Stimulated activated CD8-positive, alpha-beta memory T cell treated with anti-CD3 and anti-CD28 coated beads, Interleukin-12 subunit alpha, Interleukin-12 subunit beta, amount 100 ng/mL, for 24 hours (primary cell): ENCODE data around the gene HNRNPD.
"Not testable (repeated sequence)": the region's sequence is repeated elsewhere in the genome, so short reads cannot be mapped to it uniquely, and the experiment has no call there.

ENCODE experiments used
- DNase-seq: peaks from one replicate; pipeline ENCODE4 v3.0.0-alpha.2; 2020; ENCODE audit errors: extremely low read depth

Gene HNRNPD

DNA sequence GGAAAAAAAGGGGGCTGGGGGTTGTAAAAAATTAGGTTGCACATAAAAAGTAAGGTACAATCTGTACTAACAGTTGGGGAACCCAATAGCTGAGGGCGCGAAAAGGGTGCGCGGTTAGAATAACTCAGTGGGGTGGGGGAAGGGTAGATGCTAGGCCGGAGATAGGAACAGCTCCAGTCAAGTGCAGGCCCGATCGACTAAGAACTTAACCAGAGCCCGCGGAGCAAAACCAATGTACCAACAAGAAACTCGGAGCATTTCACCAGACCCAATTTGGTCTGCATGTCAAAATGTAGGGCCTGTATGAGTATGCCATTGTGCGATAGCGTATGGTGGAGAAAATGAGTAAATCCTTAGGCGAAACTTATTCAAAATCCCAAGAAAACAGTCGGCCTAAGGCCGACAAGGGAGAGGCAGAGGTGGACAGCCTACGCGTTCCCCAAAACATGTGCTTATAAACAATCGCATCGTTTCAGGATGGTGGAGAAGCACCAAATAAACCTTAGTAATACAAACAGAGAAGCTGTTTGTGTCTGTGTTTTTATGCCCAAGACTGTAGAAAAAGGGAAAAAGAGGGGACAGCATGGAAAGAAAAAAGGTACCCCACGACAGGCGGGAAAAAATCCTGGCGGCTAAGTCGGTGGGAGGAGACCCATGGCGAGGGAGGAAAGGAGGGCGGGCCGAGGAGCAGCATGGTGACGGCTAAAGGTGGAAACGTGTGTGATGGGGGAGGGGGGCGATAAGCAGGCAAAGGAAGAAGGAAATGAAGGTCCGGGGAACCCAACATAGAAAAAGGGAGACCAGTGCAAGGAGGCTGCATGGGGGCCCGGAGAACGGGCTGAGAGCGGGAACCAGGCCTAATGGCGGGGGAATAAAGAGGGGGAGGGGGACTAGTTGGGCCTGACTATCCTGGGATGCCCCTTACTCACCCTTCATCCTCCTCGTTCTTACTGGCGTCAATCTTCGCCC, 990 bp downstream of the HNRNPD start:
- peak; percentile 60 for DNase-seq

DNA sequence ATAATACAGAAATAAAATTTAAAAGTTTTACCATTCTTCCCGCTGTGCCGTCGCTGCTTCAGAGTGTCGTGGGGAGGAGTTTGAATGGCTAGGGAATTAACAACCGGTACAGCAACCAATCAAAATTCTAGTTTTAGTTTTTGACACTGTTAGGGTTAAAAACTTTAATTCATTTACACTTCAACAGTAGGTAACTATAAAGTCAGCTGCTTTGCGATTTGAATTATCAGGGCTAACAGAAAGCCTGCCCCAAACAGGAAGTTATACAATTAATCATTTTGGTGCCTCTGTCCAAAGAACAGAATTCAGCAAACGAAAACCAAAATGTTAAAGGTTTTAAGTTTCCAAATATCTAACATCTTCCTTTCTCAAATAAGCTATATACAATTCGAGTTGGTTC, 2.3 kb downstream of the HNRNPD start:
- DNase-seq: no peak

DNA sequence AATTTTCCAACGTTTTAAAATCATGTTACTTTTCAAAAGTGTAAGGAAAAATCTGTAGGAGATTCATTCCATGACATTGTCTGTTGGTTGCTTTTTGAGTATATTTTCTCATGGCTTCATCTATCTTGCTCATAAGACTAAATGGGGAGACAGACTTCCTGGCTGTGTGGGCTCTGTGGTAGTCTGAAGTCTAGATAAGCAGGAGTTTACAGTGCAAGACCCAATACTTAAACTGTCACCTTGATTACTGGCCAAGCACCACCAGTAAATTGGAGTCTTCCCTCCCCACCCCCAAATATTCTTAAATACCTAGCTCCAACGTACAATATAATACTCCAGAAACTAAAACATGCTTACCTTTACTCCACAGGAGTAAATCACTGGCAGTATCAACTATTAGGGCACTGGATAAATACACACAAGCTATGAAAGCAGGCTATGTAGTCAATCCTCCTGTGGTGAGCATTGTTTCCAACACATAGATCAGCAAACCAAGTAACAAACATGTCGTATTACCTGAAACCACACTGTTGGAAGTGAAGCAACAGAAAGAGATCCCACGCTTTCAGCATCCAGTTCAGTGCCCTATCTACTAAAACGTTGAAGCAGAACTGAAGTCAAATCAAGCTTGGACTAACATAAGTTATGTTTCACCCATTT, 6.2 kb downstream of the HNRNPD start:
- no peak for DNase-seq

DNA sequence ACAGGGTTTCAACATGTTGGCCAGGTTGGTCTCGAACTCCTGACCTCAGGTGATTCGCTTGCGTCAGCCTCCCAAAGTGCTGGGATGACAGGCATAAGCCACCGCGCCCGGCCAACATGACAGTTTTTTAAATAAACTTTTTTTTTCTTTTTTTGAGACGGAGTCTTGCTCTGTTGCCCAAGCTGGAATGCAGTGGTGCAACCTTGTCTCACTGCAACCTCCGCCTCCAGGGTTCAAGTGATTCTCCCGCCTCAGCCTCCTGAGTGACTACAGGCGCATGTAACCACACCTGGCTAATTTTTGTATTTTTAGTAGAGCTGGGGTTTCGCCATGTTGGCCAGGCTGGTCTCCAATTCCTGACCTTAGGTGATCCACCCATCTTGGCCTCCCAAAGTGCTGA, 7.4 kb downstream of the HNRNPD start:
- not testable (repeated sequence) for DNase-seq

DNA sequence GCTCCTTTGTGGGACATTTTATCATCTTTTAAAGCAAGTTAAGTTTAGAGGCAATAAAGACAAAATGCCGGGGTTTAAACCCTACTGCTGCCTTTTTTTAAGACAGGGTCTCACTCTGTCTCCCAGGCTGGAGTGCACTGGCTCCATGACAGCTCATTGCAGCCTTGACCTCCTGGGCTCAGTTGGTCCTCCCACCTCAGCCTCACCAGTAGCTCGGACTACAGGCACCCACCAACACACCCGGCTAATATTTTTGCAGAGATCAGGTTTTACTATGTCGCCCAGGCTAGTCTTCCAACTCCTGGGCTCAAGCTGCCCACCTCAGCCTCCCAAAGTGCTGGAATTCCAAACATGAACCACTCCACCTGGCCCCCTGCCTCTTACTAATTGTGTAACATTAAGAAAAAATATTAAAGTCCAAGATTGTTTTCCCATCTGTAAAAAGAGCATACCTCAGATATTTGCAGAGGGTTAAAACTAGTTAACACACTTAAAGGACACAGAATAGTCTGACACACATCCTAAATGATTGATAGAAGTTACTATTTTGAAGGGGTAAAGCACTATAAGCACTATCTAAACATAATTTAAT, 9.8 kb downstream of the HNRNPD start:
- DNase-seq: no peak

DNA sequence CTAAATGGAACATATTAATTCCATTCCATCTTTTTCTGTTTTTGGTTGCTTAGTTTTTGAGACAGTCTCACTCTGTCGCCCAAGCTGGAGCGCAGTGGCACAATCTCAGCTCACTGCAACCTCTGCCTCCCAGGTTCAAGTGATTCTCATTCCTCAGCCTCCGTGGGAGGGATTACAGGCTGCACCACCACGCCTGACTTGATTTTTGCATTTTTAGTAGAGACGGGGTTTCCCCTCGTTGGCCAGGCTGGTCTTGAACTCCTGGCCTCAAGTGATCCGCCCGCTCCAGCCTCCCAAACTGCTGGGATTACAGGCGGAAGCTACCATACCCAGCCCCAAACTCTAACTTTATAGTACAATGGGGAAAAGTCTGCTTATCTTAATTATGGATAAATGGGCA, 11.2 kb downstream of the HNRNPD start:
- DNase-seq: no peak

DNA sequence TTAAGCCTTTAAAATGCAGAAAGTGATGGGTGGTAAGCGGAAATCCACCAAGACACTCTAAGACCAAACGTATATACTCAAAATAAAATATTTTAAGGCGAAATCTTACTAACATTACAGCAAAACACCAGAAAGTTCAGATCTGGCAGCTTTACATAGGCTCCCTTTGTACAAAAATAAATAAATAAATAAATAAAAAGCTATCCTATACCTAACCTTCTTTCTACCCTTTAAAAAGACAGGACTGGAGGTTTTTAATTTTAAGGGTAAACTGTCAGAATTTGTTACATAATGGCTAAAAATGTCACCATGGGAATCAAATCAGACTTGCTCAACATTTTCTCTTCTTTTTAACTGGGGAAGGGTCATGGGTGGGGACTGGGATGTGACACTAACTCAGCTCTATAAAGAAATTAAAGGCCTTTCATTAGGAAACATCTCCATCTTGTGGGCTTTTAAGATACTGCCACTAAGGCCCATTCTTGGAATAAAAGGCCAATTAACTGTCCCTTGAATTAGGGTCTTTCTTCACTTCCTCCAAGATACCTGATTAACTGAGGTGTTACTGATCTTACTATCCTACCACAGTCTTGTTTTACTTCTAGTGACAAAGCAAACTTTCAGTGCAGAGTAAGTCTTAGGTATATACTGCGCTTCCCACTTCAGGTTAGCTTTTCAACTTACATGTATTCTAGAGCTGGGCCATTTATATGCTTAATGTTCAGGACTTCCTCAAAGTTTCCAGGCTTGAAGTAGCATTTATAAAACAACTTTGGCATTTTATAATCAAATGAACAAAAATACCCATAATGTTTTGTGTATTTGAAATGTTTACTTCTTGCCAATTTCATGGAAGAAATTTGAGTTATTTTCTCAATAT, 13.3 kb downstream of the HNRNPD start:
- DNase-seq: no peak

DNA sequence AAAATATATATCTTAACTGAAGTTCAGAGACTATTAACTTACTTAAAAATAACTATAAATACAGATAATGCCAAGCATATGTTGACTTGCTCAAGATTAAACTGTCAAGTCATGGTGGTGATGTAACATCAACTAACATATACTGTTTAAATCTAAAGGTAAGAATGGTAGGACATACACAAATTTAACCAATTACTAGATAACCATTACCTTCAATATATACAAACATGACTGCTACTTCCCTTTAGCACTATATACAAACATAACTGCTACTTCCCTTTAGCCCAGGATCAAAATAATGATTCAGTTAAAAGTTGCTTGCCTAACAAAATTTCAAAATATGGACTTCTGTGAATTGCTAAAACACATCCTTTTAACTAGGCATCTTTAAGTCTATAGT, 14.9 kb downstream of the HNRNPD start:
- no peak for DNase-seq

DNA sequence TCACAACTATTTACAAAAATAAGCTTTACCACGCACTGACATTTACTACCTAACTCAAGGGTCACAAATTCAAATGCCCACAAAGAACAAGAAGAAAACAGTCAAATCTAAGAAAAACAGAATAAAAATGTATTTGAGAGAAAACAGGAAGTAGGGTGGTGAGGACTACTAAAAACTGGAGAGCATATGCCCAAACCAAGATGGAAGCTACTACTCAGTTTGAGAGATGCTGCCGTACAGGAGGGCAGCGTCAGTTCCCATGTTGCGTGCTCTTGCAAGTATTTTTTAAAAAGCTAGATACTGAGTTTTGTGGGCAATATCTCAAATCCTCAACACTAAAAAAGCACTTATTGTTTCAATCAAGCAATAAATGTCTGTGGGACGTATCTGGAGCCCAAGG, 16.2 kb downstream of the HNRNPD start:
- no peak for DNase-seq

DNA sequence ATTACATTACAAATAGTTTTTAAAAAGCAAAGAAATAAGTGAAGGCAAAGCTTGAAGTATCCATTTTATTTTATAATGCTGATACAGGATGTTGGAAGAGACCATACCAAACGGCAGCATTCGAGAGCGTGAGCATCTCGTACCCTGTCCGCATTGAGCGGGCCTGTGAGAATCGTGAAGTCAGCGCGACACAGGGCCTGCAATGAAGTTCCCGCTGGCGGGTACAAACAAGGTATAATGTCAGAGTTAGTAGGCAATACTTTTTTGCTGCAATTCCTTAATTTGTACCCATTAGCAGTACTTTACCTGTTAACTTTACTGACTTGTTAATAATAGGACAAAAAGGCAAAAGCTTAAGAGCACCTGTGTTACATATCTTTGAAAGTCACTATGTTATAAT, 19.0 kb downstream of the HNRNPD start:
- DNase-seq: no peak

DNA sequence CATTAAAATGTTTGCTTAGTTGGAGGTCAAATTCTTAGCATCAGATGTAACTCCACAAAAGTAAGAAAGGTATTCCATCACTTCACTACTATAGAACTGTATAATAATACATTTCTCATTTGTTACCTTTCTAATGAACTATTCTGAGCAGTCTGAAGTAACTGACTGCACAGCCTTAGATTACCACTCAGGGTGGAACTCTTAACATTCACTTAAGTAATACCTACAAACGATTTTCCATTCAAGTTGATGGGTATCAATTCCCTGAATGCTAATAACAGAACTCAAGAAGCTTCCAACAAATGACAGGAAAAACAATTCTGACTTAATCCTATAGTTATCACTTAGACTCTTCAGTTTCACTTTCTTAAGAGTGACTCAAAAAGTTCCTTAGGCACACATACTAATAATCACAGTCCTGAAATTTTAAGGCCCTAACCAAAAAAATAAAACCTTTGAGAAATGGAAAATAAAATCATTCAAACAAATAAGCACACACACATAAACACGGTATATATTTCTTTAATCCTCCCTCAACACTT, 20.9 kb downstream of the HNRNPD start:
- no peak for DNase-seq

DNA sequence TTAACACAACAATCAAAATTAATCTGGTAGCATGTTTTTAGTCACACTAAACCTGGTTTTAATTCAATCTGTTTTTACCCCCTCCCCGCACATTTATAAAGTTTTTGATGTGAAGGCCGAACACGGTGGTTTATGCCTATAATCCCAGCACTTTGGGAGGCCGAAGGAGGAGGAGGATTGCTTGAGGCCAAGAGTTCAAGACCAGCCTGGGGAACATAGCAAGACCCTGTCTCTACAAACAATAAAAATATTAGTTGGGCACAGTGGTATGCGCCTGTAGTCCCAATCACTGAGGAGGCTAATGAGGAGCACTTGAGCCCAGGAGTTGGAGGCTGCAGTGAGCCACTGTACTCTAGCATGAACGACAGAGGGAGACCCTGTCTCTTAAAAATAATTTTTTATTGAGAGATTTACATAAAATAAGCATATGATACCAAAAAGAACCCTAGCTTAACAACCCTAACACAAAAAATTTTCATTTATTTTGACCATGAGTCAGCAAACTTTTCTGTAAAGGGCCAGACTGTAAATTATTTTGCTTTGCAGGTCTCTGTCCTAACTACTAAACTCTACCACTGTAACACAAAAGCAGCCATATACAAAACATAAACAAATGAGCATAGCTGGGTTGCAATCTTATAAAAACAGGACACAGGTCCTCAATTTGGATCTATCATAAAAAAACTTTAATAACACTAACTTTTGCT, 21.5 kb downstream of the HNRNPD start:
- no peak for DNase-seq

DNA sequence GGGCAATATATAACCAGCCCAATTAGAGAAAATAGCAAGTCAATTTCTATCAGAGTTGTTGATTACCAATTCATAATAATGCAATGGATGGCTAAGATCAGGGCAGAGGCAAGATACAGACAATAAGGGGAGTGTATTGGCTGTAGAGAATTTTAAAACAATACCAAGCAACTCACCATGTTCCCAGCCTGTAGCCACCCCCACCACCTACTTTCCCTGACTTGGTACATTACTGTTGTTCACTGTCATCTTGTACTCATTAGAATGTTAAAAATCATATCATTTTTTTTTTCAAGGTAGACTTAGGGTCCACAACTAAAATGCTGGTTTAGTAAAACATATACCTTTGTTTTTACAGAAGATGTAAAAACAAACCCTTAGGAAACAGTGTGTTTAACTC, 27.7 kb downstream of the HNRNPD start:
- no peak for DNase-seq

DNA sequence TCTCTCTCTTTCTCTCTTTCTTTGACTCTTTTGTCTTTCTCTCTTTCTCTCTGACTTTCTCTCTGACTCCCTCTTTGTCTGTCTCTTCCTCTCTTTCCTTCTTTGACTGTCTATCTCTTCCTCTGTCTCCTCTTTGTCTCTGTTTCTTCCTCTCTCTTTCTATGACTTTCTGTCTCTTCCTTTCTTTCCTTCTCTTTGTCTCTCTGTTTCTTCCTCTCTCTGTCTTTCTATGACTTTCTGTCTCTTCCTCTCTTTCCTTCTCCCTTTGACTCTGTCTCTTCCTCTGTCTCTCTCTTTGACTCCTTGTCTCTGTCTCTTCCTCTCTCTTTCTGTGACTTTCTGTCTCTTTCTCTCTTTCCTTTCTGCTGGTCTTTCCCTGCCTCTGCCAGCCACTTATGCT, 38.7 kb downstream of the HNRNPD start:
- no peak for DNase-seq

DNA sequence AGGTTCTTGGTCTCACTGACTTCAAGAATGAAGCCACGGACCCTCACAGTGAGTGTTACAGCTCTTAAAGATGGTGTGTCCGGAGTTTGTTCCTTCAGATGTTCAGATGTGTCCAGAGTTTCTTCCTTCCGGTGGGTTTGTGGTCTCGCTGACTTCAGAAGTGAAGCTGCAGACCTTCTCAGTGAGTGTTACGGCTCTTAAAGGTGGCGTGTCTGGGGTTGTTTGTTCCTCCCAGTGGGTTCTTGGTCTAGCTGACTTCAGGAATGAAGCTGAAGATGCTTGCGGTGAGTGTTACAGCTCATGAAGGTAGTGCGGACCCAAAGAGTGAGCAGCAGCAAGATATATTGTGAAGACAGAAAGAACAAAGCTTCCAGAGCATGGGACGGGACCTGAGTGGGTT, 40.1 kb downstream of the HNRNPD start:
- not testable (repeated sequence) for DNase-seq

DNA sequence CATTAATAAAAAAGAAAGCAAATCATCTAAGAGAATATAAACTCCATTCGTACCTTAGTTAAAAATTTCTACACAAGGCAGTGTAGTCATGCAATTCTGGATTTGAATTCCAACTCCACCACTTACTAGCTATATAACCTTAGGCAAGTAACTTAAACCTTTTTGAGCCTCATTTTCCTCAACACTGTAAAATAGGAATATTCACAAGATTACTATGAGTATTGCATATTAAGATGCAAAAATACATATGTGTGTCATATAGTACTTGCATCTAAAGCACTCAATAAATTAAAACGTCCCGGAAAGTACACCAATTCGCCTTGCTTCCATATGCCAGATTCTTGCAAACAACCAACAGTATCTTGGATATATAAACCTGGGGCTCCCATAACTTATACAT, 42.0 kb downstream of the HNRNPD start:
- DNase-seq: no peak

DNA sequence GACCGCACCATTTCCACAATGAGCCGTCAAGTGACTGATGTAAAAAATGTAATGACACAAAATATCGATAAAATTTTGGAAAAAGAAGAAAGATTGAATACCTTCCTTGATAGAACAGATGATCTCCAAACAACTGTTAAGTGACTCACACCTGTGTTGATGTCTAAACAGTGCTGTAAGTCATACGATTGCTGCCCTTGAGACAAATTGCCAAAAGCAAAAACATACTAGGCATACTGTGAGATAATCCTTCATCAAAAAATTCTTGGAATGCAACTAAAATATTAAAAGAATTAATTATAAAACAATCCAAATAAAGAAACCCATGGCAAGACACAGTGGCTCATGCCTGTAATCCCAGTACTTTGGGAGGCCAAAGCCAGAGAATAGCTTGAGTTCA, 53.4 kb downstream of the HNRNPD start:
- no peak for DNase-seq

DNA sequence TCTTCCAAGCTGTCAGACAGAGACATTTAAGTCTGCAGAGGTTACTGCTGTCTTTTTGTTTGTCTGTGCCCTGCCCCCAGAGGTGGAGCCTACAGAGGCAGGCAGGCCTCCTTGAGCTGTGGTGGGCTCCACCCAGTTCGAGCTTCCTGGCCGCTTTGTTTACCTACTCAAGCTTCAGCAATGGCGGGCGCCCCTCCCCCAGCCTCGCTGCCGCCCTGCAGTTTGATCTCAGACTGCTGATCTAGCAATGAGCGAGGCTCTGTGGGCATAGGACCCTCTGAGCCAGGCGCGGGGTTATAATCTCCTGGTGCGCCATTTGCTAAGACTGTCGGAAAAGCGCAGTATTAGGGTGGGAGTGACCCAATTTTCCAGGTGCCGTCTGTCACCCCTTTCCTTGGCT, 70.7 kb downstream of the HNRNPD start:
- not testable (repeated sequence) for DNase-seq
